GM21447 (cell line): Measurements from ENCODE around the gene ACTA1.
"Not testable (repeated sequence)": the region's sequence is repeated elsewhere in the genome, so short reads cannot be mapped to it uniquely, and the experiment has no call there.

Experiments used
- ATAC-seq: cut with Tn5 transposase; IDR thresholded peaks from one replicate; pipeline ENCODE4 v1.9.1; 2021; ENCODE audit not compliant: unreplicated experiment

The ACTA1 gene

GRCh38 chr1:229440851-229441537, 7.1 kb upstream of the ACTA1 start:
- peak; percentile 98 for ATAC-seq

GRCh38 chr1:229438021-229438420, 4.1 kb upstream of the ACTA1 start:
- ATAC-seq: no peak

- no peak for ATAC-seq
Observed at GRCh38 chr1:229437443-229437842, 3.5 kb upstream of the ACTA1 start.

GRCh38 chr1:229436201-229436600, 2.3 kb upstream of the ACTA1 start:
- no peak for ATAC-seq

GRCh38 chr1:229434641-229435051, 752 bp upstream of the ACTA1 start:
- ATAC-seq: no peak

- ATAC-seq: no peak
Observed at GRCh38 chr1:229433364-229434004, 410 bp downstream of the ACTA1 start.

- ATAC-seq: no peak
Observed at GRCh38 chr1:229432905-229433304, 989 bp downstream of the ACTA1 start.

- no peak for ATAC-seq
Observed at GRCh38 chr1:229432116-229432461, 1.8 kb downstream of the ACTA1 start.

- no peak for ATAC-seq
Observed at GRCh38 chr1:229431284-229432115, 2.4 kb downstream of the ACTA1 start.

GRCh38 chr1:229430761-229431283, 3.1 kb downstream of the ACTA1 start:
- ATAC-seq: no peak

- ATAC-seq: no peak
Observed at GRCh38 chr1:229428256-229428655, 5.6 kb downstream of the ACTA1 start.

- ATAC-seq: no peak
Observed at GRCh38 chr1:229427572-229427971, 6.3 kb downstream of the ACTA1 start.

GRCh38 chr1:229425564-229426159, 8.2 kb downstream of the ACTA1 start:
- ATAC-seq: no peak

GRCh38 chr1:229420765-229421164, 13.1 kb downstream of the ACTA1 start:
- ATAC-seq: no peak

GRCh38 chr1:229420224-229420623, 13.7 kb downstream of the ACTA1 start:
- ATAC-seq: no peak

- not testable (repeated sequence) for ATAC-seq
Observed at GRCh38 chr1:229418586-229418985, 15.3 kb downstream of the ACTA1 start.

GRCh38 chr1:229412810-229413209, 21.1 kb downstream of the ACTA1 start:
- ATAC-seq: not testable (repeated sequence)

- no peak for ATAC-seq
Observed at GRCh38 chr1:229412056-229412455, 21.8 kb downstream of the ACTA1 start.

- ATAC-seq: no peak
Observed at GRCh38 chr1:229411434-229412055, 22.3 kb downstream of the ACTA1 start.

- ATAC-seq: no peak
Observed at GRCh38 chr1:229410692-229411433, 23.0 kb downstream of the ACTA1 start.
